GM19395 (cell line): ENCODE results near the gene RCSD1.

Experiments used
- ATAC-seq: cut with Tn5 transposase; IDR thresholded peaks from one replicate; pipeline ENCODE4 v1.9.1; 2021; ENCODE audit warnings: mild to moderate bottlenecking, moderate library complexity; ENCODE audit not compliant: unreplicated experiment

RCSD1 gene

GRCh38 chr1:167640051-167640450 lies 10.0 kb downstream of the RCSD1 start:
- ATAC-seq, result no peak

DNA sequence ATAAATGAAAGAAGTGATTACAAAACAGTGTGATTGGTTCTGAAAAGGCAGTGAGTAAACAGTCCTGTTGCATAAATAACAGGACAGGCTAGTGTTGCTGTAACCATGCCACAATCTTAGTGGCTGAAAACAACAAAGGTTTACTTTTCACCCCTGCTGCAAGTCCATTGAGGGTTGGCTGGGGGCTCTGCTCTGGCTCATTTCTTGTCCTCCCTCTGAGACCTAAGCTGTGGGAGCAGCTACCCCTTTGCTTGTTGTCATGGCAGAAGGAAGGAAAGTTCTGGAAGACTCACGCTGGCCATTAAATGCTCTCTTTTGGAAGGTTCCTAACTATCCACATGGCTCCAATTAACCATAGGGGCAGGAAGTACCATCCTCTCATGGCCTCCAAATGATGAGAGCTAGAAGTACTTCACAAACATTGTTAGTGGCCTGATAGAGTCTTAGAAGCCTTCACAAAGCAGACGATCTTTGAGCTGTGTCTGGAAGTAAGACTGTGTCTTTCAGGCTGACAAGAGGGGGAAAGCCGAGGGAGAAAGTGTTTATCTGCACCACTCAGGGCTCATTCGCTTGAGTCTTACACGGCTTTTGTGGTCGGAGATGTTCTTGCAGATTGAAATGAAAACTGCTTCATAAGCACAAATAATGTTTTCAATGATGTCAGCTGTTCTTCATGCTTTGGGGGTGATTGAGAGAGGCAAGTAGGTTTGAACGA lies 11.9 kb downstream of the RCSD1 start:
- no peak for ATAC-seq

- ATAC-seq, result no peak
Measured at GRCh38 chr1:167642501-167642826, 12.4 kb downstream of the RCSD1 start.

- ATAC-seq, result no peak
Measured at GRCh38 chr1:167643441-167643840, 13.4 kb downstream of the RCSD1 start.

- no peak for ATAC-seq
Measured at GRCh38 chr1:167644551-167644950, 14.5 kb downstream of the RCSD1 start.

GRCh38 chr1:167645140-167645541 lies 15.1 kb downstream of the RCSD1 start:
- ATAC-seq, result no peak

- ATAC-seq, result no peak
Measured at GRCh38 chr1:167645625-167646414, 15.8 kb downstream of the RCSD1 start.

GRCh38 chr1:167648252-167648849 lies 18.3 kb downstream of the RCSD1 start:
- ATAC-seq, result no peak

DNA sequence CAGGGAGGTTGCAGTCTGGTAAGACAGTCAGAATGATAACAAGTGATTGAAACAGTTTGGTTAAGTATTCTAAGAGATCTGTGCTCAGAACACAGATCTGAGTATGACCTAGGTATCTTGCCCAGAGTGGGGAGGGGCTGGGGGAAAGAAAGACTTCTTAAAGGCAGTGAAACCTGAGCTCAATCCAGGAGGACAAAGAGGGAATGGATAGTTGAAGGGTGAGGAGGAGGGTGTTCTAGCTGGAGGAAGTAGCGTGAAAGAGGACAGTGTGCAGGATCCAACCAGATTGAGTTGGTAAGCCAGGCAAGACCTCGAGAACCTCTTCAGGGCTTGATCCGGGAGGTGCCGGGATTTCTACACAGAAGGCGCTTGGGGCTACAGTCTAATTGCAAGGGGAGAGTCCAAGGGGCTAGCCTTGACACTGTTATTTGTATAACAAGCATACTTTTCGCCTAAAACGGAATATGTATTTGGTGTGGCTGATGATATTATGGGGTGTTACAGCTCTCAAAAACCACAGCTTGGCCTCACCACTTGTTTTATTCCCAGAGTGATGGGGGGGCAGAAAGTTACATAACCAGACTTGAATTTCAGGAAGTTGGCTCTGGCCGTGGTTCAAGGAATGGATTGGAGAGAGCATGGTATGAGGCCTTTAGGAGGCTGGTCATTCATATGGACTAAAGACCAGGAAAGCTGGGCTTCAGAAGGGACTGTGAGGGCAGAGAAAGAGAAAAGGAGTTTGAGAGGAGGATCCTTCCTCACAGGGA lies 19.1 kb downstream of the RCSD1 start:
- ATAC-seq, result no peak

GRCh38 chr1:167650269-167651160 lies 20.5 kb downstream of the RCSD1 start:
- ATAC-seq, result peak; percentile 85

GRCh38 chr1:167651161-167651693 lies 21.2 kb downstream of the RCSD1 start:
- no peak for ATAC-seq

GRCh38 chr1:167654975-167655575 lies 25.0 kb downstream of the RCSD1 start:
- no peak for ATAC-seq

GRCh38 chr1:167656657-167657056 lies 26.6 kb downstream of the RCSD1 start:
- ATAC-seq, result no peak

DNA sequence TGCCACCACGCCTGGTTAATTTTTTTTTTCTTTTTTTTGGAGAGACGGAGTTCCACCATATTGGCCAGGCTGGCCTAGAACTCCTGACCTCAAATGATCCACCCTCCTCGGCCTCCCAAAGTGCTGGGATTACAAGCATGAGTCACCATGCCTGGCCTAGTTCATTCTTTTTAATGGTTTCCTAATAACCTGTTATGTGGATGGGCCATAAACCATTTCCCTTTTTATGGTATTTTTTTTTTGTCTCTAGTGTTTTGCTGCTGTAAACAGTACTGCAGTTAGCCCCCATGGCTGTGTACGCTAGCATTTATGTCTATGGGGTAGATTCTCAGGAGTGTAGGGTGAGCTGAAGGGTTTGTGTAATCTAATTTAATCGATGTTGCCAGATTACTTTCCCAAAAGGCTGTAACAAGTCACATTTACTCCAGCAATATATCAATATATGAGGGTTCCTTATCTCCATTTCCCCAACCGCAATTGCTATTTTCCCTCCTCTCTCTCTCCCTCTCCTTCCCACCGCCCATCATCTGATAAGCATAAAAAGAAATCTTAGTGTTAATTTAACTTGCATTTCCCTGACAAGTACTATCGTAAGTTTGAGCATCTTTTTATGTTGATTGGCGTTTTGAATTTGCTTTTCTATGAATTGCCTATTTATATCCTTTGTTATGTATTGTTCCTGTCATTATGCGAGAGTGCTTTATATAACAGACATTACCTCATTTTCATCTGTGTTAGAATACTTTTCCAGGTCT lies 28.7 kb downstream of the RCSD1 start:
- no peak for ATAC-seq

GRCh38 chr1:167659450-167659849 lies 29.4 kb downstream of the RCSD1 start:
- no peak for ATAC-seq

DNA sequence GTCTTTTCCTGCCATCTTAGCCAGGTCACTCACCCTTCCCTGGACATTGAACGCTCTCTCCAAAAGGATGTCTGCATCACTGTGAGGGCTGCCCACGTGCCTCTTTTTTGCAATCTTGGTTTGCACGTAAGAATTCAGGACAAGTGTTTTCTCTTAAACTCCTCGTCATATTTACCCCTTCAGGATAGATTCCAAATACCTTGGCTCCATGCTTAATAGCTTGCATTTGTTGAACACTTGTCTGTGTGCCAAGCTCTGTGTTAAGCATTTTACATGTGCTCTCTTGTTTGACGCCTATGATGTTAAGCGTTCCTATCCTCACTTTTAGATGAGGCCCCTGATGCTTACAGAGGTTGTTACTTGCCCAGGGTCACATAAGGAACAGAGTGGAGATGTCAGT lies 29.8 kb downstream of the RCSD1 start:
- no peak for ATAC-seq

- ATAC-seq, result no peak
Measured at GRCh38 chr1:167661527-167662426, 31.7 kb downstream of the RCSD1 start.
